ENCODE results near the gene VIM. TPM values are rescaled to one million over a fixed set of nuclear protein-coding genes. Genes with fewer than 3 reads are reported as not detected.

Gene VIM
- total RNA-seq, 4 donors from 2014 or later, result 697 to 1,198 (median 1,024) TPM

DNA sequence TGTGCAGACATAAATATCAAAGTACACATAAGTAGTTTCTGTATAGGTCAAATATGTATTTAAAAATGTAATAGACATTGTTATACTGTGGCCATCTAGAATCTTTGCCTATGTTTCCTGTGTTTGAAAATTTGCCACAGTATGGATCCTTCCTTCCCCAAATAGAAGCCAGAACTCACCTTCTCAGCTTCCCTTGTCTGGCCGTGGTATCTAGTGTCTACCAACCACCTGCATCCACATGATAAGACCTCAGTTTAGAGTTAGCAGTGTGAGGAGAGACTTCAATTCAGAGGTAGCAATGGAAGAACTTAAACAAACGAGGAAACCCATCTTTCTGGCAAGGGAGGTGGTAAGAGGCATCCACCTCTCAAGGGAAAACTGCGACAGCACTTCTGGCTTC lies 31.5 kb upstream of the VIM start:
- no peaks in the 10 kb centered on the region for H3K27me3 ChIP-seq
- no peaks in the 10 kb centered on the region for H3K9me3 ChIP-seq
- H3K36me3 ChIP-seq, result no peaks in the 10 kb centered on the region
- 65% methylated on average over 3 of the region's 3 CpGs for WGBS
- peak overlapping the region; percentile 15 for H3K27ac ChIP-seq
- TF ChIP-seq EP300 (IDR thresholded peaks at IDR 0.05) (no peak), POLR2AphosphoS5 (IDR thresholded peaks at IDR 0.05) (no peak), POLR2A (IDR thresholded peaks at IDR 0.05) (no peak)
- TF ChIP-seq, protein P1, sequence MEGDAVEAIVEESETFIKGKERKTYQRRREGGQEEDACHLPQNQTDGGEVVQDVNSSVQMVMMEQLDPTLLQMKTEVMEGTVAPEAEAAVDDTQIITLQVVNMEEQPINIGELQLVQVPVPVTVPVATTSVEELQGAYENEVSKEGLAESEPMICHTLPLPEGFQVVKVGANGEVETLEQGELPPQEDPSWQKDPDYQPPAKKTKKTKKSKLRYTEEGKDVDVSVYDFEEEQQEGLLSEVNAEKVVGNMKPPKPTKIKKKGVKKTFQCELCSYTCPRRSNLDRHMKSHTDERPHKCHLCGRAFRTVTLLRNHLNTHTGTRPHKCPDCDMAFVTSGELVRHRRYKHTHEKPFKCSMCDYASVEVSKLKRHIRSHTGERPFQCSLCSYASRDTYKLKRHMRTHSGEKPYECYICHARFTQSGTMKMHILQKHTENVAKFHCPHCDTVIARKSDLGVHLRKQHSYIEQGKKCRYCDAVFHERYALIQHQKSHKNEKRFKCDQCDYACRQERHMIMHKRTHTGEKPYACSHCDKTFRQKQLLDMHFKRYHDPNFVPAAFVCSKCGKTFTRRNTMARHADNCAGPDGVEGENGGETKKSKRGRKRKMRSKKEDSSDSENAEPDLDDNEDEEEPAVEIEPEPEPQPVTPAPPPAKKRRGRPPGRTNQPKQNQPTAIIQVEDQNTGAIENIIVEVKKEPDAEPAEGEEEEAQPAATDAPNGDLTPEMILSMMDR (IDR thresholded peaks at IDR 0.05), result no peak
- H3K4me3 ChIP-seq, result no peak overlapping the region
- no peak for DNase-seq (ENCODE audit: low spot score in 2 of 2)
- peaks cover 22% of the 10 kb centered on the region for H3K4me1 ChIP-seq

DNA sequence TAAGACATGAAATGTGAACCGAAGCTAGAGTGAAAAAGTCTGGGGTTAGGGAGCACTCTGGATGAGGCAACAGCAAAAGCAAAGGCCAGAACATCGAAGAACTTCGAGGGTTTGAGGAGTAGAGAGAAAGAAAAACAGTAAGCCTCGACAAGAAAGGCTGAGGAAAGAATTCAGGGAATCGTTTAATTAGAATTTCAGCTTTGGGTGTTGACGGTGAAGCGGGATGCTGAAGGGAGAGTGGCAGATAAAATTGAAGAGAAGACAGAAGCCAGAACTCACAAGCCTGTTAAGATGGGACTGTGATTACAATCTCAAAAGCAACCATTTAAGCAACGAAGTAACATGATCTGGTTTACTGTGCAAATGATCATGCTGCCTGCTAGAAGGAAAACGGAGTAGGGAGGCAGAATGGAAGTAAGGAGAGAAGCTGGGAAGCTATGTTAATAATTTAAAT lies 28.7 kb upstream of the VIM start:
- Histone ChIP-seq H3K27me3 (no peaks in the 10 kb centered on the region), H3K36me3 (no peaks in the 10 kb centered on the region), H3K9me3 (no peaks in the 10 kb centered on the region), H3K4me3 (peak overlapping the region; percentile 86), H3K27ac (peak overlapping the region; percentile 97), H3K4me1 (peaks cover 27% of the 10 kb centered on the region)
- 35% methylated on average over 9 of the region's 9 CpGs for WGBS
- no peak for DNase-seq (ENCODE audit: low spot score in 2 of 2)
- TF ChIP-seq EP300 (IDR thresholded peaks at IDR 0.05) (no peak), POLR2AphosphoS5 (IDR thresholded peaks at IDR 0.05) (no peak), POLR2A (IDR thresholded peaks at IDR 0.05) (no peak)
- TF ChIP-seq, protein P1 (IDR thresholded peaks at IDR 0.05), result no peak

DNA sequence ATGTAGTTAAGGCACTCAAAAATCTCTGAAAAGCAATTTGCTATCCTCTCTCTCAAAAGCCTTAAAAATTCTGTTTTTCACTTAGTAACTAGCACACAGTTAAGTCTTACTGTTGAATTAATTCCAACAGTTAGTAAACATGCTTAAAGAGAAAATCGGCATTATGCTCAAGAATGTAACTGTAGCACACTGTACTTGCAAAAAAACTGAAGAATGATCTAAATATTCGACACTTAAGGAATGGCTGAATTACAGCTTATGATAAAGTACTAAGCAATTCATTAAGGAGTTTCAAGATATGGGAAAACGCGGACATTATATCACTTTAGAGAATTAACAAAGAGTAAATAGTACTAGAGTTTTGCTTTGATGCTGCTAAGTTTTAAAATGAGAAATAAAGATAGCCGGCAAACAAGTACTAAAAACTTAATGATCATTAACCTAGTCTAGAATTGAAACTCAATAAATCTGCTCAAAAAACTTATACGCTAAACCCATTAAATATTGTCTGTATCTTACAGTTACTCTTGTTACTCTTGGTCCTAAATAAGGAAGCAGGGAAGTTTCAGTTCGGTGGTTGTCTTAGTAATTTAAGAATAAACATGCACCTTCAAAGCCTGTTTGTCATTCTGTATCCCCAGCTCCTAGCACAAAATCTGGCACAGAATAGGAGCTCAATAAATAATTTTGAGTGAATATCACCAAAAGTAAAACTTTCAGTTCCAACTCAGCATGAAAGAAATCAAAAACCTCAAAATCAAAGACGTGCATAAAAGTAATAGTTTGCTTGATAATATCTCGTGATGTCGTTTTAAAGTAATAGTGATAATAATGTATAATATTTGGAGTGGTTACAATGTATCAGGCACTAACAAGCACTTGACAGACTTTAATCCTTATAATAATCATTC lies 27.8 kb upstream of the VIM start:
- Histone ChIP-seq H3K27ac (peak overlapping the region; percentile 97), H3K4me1 (peaks cover 27% of the 10 kb centered on the region), H3K4me3 (peak overlapping the region; percentile 86), H3K36me3 (no peaks in the 10 kb centered on the region), H3K27me3 (no peaks in the 10 kb centered on the region), H3K9me3 (no peaks in the 10 kb centered on the region)
- no peak for TF ChIP-seq POLR2A (IDR thresholded peaks at IDR 0.05)
- TF ChIP-seq, protein P1 (IDR thresholded peaks at IDR 0.05), result no peak
- TF ChIP-seq EP300 (IDR thresholded peaks at IDR 0.05), result no peak
- TF ChIP-seq POLR2AphosphoS5 (IDR thresholded peaks at IDR 0.05), result no peak
- WGBS, result 19% methylated on average over 10 of the region's 10 CpGs
- DNase-seq (ENCODE audit: low spot score in 2 of 2), result no peak

DNA sequence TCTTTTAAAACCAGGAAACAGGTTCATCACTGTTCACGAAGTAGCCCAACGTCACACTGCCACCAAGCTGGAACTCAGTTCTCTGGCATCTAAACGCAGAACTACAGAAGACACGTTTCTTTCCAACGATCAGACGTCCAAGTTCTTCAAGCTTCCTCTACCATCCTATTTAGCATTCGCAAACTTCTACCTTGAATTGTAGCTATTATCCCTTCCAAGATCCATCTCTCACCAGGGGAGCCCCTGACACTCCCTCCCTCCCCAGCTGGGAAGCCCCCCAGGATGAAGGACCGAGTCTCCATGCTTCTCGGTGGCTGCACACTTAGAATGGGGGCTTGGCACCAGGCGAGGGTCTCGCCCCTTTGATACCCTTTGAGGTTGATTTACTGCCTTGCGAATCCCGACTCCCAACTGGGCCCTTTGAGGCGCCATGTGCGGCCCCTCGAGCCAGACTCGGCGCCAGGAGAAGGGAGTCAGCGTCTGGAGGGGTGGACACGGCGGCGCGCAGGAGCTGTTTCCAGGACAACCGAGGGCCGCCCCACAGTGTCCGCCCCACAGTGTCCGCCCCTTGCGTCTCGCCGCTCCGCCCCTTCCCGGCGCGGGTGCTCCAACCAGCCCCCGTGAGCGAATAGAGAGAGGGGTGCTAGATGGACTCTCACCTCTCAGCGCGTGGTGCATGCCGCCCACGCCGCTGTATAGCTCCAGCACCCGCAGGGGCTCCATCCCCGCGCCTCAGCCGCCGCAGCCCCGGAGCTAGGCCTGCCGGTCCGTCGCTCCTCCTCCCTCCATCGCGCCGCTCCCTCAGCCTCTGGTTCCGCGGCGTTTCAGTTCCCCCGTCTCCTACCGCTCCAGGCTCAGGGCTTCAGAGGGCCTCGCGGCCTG lies 26.9 kb upstream of the VIM start, which contains the start of gene TRDMT1:
TSS of gene TRDMT1 (minus strand) at position 761 of the 882 bp plus-strand sequence. CDS start at position 723, 38 bp downstream.
- DNase-seq (ENCODE audit: low spot score in 2 of 2), result peak; percentile 92 to 93
- TF ChIP-seq, protein P1 (IDR thresholded peaks at IDR 0.05), result no peak
- no peak for TF ChIP-seq EP300 (IDR thresholded peaks at IDR 0.05)
- TF ChIP-seq POLR2A (IDR thresholded peaks at IDR 0.05), result peak in 1 of 2 donors; percentile 60
- peak in 2 of 3 donors; percentile 41 to 86 for TF ChIP-seq POLR2AphosphoS5 (IDR thresholded peaks at IDR 0.05)
- Histone ChIP-seq H3K27ac (peak within 1 kb of the TSS; percentile 97), H3K27me3 (no peaks in the 10 kb centered on the region), H3K36me3 (no peaks in the 10 kb centered on the region), H3K4me3 (peak within 1 kb of the TSS; percentile 86), H3K4me1 (peaks cover 27% of the 10 kb centered on the region), H3K9me3 (no peaks in the 10 kb centered on the region)
- under 1% methylated on average over 21 of the region's 60 CpGs for WGBS

All from suprapubic skin (tissue), 4 donors.